DND-41 (cell line): ENCODE results near the gene L3MBTL4.

ENCODE experiments used
- ATAC-seq: fragments of 200-7000 bp; cut with Tn5 transposase; 3 replicates; pipeline ENCODE4 v1.9.1; 2021; ENCODE audit warnings: low read depth; ENCODE audit not compliant: insufficient read depth
- DNase-seq: peaks from one replicate; pipeline ENCODE4 v3.0.0-alpha.2; 2020
- H2AFZ ChIP-seq: 2 replicates; pipeline ENCODE4 v1.6.0; 2012; ENCODE audit warnings: low read depth, low read length
- H3K27ac ChIP-seq: 2 replicates; pipeline ENCODE4 v1.5.1; 2012; ENCODE audit warnings: low read length, inconsistent platforms
- H3K27me3 ChIP-seq: fragments of 200-600 bp; sonication (generic); 2 replicates; pipeline ENCODE4 v1.6.0; 2012; ENCODE audit warnings: low read length, mild to moderate bottlenecking, inconsistent platforms; ENCODE audit not compliant: insufficient read depth, poor library complexity
- H3K36me3 ChIP-seq: 2 replicates; pipeline ENCODE4 v1.5.1; 2012; ENCODE audit warnings: low read length, inconsistent platforms; ENCODE audit not compliant: insufficient read depth
- H3K4me1 ChIP-seq: 2 replicates; pipeline ENCODE4 v1.5.1; 2012; ENCODE audit warnings: mild to moderate bottlenecking, low read length; ENCODE audit not compliant: insufficient read depth
- H3K4me2 ChIP-seq: 2 replicates; pipeline ENCODE4 v1.6.0; 2012; ENCODE audit warnings: mild to moderate bottlenecking, moderate library complexity, low read length, inconsistent platforms; ENCODE audit not compliant: insufficient read depth
- H3K4me3 ChIP-seq, 2 experiments: fragments of 200-600 bp in 1 of 2; shearing (Covaris generic) in 1 of 2; 2 replicates each; pipeline ENCODE4 v1.5.1; 2012 to 2016; ENCODE audit warnings: inconsistent platforms in 2 of 2, low read length in 2 of 2, mild to moderate bottlenecking in 2 of 2, low read depth in 1 of 2, moderate library complexity in 1 of 2
- H3K79me2 ChIP-seq: 2 replicates; pipeline ENCODE4 v1.6.0; 2012; ENCODE audit warnings: low read length, inconsistent platforms; ENCODE audit not compliant: insufficient read depth
- H3K9ac ChIP-seq: 2 replicates; pipeline ENCODE4 v1.6.0; 2012; ENCODE audit warnings: low read depth, mild to moderate bottlenecking, inconsistent platforms, low read length, moderate library complexity
- H3K9me3 ChIP-seq: 2 replicates; pipeline ENCODE4 v1.5.1; 2012; ENCODE audit warnings: low read length, moderate library complexity, mild to moderate bottlenecking, inconsistent platforms; ENCODE audit not compliant: insufficient read depth, severe bottlenecking
- H4K20me1 ChIP-seq: 2 replicates; pipeline ENCODE4 v1.6.0; 2012; ENCODE audit warnings: low read length; ENCODE audit not compliant: insufficient read depth
- CTCF ChIP-seq: IDR thresholded peaks from 2 replicates; pipeline ENCODE4 v1.5.1; 2012; ENCODE audit warnings: borderline replicate concordance, low read length, moderate library complexity, mild to moderate bottlenecking; ENCODE audit not compliant: poor library complexity, severe bottlenecking; ENCODE audit errors: extremely low read depth
- EZH2 ChIP-seq: IDR thresholded peaks from 3 replicates; pipeline ENCODE4 v1.6.1; 2012; ENCODE audit warnings: borderline replicate concordance, low read depth, mild to moderate bottlenecking, moderate library complexity, low read length, inconsistent platforms; ENCODE audit not compliant: severe bottlenecking

L3MBTL4 gene

GRCh38 chr18:6256521-6256920 is 158.2 kb downstream of the L3MBTL4 start:
- Histone ChIP-seq H4K20me1 (no peaks in the 10 kb centered on the region), H3K79me2 (no peaks in the 10 kb centered on the region), H3K27ac (no peak overlapping the region), H3K4me2 (no peak overlapping the region), H3K9ac (no peak overlapping the region), H3K27me3 (no peaks in the 10 kb centered on the region), H3K4me3 (no peak overlapping the region), H3K36me3 (no peaks in the 10 kb centered on the region), H3K4me1 (no peaks in the 10 kb centered on the region), H3K9me3 (peaks cover 5% of the 10 kb centered on the region), H2AFZ (no peak overlapping the region)
- ATAC-seq (no peak), DNase-seq (no peak)
- TF ChIP-seq EZH2 (no peak), CTCF (no peak)

- Histone ChIP-seq H3K9me3 (peaks cover 5% of the 10 kb centered on the region), H3K4me3 (no peak overlapping the region), H3K4me1 (no peaks in the 10 kb centered on the region), H3K4me2 (no peak overlapping the region), H3K27me3 (no peaks in the 10 kb centered on the region), H3K36me3 (no peaks in the 10 kb centered on the region), H2AFZ (no peak overlapping the region), H3K79me2 (no peaks in the 10 kb centered on the region), H3K27ac (no peak overlapping the region), H4K20me1 (no peaks in the 10 kb centered on the region), H3K9ac (no peak overlapping the region)
- ATAC-seq (no peak), DNase-seq (no peak)
- no peak for TF ChIP-seq CTCF
- TF ChIP-seq EZH2, result no peak
Observed at GRCh38 chr18:6255886-6256285, 158.8 kb downstream of the L3MBTL4 start.

GRCh38 chr18:6255116-6255705 is 159.5 kb downstream of the L3MBTL4 start:
- Histone ChIP-seq H4K20me1 (no peaks in the 10 kb centered on the region), H3K36me3 (no peaks in the 10 kb centered on the region), H3K9me3 (peaks cover 5% of the 10 kb centered on the region), H3K4me1 (no peaks in the 10 kb centered on the region), H3K4me3 (no peak overlapping the region), H3K27ac (no peak overlapping the region), H3K4me2 (no peak overlapping the region), H3K79me2 (no peaks in the 10 kb centered on the region), H3K9ac (no peak overlapping the region), H3K27me3 (no peaks in the 10 kb centered on the region), H2AFZ (no peak overlapping the region)
- TF ChIP-seq CTCF (no peak), EZH2 (no peak)
- no peak for DNase-seq
- ATAC-seq, result no peak
